NCI-H510A (cell line): Measurements from ENCODE around the gene KRTAP12-1.
"Not testable (repeated sequence)": the region's sequence is repeated elsewhere in the genome, so short reads cannot be mapped to it uniquely, and the experiment has no call there.

Experiments used
- DNase-seq: peaks from one replicate; lab custom pipeline; 2025; lab: John Stamatoyannopoulos, UW

KRTAP12-1 gene

DNA sequence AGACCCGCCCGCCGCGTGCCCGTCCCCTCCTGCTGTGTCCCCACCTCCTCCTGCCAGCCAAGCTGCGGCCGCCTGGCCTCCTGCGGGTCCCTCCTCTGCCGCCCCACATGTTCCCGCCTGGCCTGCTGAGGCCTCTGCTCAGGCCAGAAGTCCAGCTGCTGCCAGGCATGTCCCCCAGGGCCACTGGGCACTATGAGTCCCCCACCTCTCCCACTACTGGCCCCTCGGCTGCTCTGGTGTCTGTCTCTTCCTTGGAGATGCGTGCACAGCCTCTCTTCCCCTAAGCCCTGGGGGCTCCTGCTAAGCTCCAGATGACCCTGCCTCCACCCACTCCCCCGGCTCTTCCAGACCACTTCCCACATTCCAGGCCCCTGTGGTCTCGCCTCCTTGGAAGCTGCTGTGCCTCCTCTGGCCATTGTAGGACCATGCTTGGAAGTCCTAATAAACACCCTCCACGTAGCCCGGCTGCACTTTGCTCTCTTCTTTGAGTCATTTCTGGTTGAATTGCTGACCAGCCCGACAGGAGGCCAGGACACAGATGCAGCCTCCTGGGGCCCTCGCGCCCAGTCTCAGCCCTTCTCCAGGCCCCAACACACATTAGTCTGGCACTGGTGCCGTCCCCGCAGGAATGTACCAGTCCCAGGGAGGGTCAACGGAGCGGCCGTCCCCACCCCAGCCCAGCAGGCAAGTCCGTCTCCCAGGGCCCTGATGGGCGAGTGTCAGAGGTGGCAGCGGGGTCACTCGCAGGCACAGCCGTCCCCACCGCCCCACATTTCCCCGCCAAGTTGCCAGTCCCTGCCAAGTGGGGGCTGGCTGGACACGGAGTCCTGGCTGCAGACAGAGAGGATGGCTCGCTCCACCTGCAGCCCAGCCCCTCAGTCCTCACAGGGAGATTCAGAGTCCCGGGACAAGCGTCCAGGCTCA is 16.1 kb upstream of the KRTAP12-1 start:
- no peak for DNase-seq

DNA sequence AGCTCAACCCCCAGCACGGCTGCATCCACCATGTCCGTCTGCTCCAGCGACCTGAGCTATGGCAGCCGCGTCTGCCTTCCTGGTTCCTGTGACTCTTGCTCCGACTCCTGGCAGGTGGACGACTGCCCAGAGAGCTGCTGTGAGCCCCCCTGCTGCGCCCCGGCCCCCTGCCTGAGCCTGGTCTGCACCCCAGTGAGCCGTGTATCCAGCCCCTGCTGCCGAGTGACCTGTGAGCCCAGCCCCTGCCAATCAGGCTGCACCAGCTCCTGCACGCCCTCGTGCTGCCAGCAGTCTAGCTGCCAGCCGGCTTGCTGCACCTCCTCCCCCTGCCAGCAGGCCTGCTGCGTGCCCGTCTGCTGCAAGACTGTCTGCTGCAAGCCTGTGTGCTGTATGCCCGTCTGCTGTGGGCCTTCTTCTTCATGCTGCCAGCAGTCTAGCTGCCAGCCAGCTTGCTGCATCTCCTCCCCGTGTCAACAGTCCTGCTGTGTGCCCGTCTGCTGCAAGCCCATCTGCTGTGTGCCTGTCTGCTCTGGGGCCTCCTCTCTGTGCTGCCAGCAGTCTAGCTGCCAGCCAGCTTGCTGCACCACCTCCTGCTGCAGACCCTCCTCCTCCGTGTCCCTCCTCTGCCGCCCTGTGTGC is 15.3 kb upstream of the KRTAP12-1 start, which contains the start of gene KRTAP10-12:
TSS of gene KRTAP10-12 (plus strand) at position 1 of the 639 bp plus-strand sequence. CDS start at position 31, 30 bp downstream.
- DNase-seq, result not testable (repeated sequence)

DNA sequence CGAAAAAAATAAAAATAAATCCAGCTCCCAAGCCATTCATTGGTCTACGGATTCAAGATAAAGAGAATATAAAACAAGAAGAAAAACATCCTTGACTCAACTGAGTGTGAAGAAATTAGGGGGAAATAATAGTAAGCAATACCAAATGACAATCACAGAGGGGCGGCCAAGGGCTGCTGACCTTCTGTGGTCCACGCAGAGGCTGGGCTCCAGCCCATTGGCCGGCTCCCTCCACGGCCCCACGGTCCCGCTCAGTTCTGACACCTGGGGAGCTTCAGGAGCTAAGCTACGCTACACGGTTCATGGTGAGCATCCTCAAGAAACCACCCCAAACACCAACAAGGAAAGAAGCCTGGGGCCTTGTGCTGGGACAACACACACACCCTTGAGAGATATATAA is 14.6 kb upstream of the KRTAP12-1 start:
- no peak for DNase-seq

DNA sequence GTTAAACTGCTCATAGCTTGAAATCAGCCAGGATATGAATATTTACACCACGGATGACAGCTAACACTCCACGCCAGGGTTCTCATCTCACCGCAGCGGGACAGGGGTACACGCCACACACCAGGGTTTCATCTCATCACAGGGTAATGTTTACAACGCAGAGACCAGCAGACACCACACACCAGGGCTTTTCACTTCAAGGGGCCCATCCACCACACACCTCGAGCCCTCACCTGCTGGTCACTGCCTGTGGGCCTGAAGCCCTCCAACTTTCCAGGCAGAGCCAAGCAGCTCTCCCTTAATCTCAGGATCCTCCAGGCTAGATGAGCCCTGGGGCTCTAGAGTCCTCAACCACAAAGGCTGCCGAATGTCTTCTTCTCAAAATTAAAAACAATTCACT is 13.7 kb upstream of the KRTAP12-1 start:
- DNase-seq, result no peak

DNA sequence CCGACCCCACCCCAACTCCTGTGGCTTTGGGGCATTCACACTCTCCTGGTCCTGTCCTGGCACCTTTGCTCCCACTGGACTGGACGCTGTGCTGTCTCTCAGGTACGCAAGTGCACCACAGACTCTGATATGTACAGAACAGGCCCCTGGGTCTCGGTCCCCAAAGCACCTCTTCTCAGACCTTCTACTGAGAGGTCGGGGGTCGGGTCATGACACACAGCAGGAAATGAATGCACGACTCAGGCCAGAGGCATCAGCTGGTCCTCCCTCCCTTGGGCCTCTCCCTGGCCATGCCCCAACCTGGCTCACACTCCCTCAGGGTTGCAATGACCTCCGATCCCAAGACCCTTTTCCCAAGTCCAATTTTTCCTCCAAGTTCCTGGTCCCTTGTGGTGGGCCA is 13.2 kb upstream of the KRTAP12-1 start:
- no peak for DNase-seq

DNA sequence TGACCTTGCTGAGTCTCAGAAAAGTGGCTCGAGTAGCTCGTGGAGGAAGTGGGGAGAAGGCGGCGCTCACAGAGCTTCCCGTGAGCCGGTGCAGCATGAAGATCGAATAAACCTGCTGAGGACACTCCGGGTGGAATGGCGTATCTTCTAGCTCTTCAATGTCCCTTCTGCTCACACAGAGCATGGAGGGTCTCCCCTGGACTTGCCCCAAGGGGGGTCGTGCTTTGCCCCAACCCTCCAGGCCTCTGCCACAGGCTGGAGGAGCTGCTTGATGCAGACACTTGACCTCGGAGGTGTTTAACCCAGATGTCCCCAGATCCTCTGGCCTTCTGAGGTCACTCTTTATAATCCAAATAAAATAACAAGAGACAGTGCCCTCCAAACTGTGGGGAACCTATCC is 12.8 kb upstream of the KRTAP12-1 start:
- no peak for DNase-seq

DNA sequence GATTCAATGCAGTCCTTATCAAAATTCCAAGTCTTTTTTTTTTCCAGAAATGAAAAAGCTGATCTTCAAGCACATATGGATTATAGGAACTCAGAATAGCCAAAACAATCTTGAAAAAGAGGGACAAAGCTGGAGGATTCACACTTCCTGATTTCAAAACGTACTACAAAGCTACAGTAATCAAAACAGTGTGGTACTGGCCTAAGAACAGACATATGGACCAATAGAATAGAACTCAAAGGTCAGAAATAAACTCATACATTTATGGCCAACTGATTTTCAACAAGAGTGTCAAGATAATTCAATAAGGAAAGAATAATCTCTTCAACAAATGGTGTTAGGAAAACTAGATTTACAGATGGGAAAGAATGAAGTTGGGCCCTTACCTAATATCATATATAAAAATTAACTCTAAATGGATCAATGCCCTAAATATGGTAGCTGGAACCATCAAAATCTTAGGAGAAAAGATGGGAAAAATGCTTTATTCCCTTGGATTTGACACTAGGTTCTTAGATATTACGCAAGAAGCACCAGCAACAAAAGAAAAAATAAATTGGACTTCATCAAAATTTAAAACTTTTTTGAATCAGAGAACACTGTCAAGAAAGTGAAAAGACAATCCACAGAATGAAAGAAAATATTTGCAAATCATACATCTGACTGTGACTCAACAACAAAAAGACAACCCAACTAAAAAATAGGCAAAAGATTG is 11.0 kb upstream of the KRTAP12-1 start:
- no peak for DNase-seq

DNA sequence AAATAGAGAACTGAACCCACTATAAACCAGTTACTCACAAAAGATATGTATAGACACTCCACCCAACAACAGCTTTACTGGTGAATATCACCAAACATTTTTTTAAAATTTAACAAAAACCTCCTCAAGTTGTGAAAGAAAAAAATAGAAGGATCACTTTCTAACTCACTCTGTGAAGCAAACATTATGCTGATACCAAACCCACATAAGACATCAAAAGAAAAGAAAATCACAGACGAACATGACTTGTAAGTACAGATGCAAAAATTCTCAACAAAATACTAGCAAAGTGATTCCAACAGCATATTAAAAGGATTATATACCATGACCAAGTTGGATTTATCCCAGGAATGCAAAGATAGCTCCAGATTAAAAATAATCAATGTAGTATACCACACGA is 9.7 kb upstream of the KRTAP12-1 start:
- DNase-seq, result no peak

DNA sequence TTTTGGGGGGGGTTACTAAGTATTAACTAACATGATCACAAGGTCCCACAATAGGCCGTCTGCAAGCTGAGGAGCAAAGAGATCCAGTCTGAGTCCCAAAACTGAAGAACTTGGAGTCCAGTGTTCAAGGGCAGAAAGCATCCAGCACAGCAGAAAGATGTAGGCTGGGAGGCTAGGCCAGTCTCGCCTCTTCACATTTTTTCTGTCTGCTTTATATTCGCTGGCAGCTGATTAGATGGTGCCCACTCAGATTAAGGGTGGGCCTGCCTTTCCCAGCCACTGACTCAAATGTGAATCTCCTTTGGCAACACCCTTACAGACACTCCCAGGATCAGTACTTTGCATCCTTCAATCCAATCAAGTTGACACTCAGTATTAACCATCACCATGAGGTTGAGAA is 7.8 kb upstream of the KRTAP12-1 start:
- not testable (repeated sequence) for DNase-seq

DNA sequence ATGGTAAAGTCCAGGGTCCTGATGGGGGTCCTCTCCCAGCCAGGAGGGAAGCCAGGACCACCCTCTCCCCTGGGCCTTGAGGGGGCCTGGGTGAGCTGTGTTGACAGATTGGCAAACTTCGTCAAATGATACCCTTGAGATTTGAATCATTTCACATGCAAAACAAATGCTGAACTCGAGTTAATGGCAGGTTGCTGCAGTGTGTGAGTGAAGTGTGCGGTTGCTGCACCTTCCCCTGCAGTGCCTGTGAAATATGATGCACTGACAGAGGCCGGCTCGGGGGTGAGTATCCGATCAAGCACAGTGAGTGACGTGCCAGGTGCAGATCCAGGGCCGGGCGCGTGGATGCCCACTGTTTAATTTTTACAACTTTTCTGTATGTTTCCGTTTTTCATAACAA is 5.7 kb upstream of the KRTAP12-1 start:
- DNase-seq, result no peak

DNA sequence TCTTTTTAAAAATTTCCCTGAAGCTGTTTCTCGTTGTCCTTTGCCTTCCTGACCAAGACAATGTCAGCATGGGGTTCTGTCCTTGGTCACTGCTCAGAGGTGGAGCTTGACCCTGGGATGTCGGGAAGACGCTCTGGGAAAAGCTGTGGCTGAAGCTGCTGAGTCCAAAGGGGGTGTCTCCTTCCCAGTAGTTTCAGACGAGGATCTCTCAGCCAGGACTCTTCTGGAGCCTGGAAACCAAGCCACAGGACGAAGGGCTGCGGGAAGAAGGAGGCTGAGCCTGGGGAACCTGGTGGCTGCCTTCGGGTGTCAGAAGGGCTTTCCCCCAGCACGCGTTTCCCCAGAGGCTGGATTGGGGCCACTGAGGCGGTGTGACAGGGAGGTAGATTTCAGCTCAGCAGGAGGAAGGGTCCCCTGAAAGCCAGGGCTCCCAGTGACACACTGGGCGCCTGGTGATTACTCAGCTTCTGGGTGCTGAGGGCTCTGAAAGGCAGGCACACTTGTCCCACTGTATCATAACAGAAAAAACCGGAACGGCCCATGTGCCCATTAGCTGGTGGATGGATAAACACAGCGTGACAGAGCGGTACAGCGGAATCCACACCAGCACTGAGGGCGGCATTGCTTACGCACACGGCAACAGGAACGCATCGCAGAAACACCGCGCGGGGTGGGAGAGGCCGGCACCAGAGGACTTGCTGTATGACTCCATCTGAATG is 5.0 kb upstream of the KRTAP12-1 start:
- DNase-seq, result no peak

DNA sequence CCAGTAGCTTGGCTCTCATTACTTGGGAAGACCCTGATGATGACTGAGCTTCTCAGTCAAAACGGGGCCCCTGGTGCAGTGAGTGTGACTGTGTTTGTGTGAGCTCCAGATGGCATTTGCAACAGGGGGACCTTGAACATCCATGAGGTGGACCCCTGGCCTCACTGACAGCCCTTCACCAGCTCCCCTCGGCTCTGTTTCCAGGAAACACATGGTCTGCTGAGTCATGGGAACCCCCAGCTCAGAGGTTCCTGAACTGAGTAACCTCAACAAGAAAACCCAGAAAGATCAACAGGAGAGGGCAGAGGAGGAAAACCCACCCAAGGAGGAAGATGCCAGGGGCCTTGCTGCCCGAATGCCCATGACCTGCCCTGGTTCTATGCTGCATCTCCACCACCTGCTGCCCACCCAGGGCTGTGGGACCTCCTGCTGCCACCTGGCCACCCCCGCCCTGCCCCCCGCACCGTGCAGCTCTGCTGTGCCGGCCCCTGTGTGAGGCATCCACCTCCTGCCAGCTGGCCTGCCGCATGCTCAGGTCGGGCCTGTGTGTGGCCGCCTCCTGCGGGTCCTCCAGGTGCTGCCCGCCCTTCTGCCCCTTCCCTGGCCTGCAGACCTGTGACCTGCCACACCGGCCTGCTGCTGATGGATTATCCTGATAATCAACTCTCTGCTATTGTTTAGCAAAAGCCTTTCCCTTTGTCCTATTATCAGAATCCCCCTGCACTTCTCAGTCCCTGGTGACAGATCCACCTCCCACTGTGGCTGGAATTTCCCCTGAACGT is 4.2 kb upstream of the KRTAP12-1 start:
- DNase-seq, result no peak

DNA sequence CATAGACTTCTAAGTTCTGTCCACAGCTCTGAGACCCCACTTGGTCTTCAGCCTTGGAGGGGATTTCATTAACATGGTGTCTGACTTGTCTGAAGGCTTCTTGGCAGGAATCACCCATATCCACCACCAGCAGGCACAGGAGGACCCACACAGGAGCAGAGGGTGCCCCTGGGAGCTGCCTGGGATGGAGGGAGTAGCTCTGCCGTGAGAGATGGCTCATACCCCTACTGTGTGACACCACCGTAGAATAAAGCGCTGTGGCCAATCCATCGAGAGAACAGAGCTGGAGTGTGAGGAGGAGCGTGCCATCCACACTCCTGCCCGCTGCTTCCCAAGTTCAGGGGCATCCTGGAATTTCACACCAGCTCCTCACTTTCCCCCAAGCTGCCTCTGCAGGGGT is 3.1 kb upstream of the KRTAP12-1 start:
- not testable (repeated sequence) for DNase-seq

DNA sequence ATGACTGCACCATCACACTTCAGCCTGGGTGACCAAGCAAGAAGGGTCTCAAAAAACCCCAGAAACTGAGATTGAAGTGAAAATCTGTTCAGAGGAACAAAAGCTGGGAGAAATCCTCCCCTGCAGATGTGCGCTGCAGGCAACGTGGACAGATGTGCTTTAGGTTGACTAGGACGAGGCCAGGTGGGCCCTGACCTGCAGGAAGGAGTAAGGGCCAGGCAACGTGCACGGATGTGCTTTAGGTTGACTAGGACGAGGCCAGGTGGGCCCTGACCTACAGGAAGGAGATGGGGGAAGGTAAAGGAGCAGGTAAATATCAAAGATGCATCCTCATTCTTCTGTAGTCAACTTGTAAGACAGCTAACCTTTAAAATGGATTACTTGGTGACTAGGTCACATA is 2.5 kb upstream of the KRTAP12-1 start:
- no peak for DNase-seq

DNA sequence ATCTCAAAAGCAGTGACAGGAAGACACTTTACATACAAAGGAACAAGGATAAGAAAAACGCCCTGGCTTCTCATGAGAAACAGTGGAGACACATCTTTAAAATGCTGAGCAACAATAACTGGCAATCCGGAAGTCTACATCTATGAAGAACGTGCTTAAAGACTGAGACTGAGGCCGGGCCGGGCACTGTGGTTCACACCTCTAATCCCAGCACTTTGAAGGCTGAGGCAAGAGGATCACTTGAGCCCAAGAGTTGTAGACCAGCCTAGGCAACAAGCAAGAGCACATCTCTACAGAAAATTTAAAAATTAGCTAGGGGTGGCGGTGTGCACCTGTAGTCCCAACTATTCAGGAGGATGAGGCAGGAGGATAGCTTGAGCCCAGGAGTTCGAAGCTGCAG is 2.1 kb upstream of the KRTAP12-1 start:
- DNase-seq, result no peak

DNA sequence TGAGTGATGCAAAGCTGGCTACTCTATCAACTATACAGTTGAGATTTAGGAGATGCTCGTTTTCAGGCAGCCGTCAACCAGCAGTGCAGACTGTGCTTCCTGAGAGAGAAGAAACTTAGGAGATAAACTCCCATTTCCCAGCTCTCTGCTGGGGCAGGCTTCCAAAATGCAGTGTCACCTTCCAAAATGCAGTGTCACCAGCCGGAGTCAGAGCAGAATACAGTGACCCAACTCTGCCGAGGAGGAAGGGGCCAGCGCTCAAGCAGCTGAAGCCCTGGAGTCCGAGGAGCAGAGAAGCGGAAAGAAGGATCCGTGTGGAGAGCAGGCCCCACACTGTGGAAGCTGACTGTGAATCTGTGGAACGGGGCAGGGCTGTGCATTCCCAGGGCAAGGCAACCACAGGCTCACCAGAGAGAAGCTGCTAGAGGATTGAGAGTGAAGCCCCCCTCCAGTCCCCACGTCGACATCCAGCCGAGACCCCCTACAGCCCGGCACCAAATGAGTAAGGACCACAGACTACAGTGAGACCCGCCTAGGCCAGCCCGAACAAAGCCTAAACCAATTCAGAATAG is 703 bp upstream of the KRTAP12-1 start:
- no peak for DNase-seq

DNA sequence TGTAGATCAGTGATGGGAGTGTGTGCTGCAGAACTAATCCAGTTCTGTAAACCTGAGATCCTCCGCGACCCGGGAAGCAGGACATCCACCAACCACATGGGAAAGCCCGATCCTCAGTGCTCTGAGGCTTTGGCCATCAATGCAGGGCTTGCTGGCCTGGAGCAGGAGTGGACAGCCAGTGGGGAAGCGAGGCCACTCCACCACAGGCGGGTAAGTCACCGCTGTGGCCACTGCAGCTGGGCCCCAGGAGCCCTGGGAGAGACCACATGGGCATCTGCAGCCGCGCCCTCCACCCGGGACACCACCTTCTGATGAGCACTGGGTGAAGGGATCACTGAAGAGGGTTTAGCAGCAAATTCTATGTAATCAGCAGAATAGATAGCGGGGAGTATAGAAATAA is 811 bp downstream of the KRTAP12-1 start:
- DNase-seq, result no peak

DNA sequence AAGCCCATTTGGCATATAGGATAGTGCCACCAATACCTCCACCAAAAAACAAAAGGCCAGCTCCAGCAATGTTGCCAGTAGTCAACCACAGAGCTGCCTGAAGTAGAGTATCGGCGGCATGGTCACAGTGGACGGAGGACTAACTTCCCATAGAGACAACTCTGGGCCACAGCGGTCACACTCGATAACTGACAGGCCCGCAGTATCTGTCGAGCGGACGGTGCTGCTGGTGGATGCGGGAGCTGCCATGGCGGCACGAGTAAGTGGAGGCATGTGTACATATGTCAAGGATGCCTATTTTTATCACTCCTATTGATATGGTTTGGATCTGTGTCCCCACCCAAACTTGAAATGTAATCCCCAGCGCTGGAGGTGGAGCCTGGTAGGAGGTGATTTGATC is 4.1 kb downstream of the KRTAP12-1 start:
- no peak for DNase-seq

DNA sequence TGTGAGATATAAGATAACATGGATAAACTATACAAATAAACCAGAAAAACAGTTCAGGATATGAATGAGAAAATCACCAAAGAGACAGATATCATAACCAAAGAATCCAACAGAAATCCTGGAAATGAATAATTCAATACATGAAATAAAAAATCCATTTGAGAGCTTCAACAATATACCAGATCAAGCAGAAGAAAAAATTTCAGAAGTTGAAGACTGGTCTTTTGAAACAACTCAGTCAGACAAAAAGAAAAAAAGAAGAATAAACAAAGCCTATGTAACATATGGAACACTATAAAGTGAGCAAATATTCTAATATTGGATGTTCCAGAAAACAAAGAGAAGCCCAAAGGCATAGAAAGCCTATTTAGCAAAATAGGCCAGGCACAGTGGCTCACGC is 10.1 kb downstream of the KRTAP12-1 start:
- no peak for DNase-seq

DNA sequence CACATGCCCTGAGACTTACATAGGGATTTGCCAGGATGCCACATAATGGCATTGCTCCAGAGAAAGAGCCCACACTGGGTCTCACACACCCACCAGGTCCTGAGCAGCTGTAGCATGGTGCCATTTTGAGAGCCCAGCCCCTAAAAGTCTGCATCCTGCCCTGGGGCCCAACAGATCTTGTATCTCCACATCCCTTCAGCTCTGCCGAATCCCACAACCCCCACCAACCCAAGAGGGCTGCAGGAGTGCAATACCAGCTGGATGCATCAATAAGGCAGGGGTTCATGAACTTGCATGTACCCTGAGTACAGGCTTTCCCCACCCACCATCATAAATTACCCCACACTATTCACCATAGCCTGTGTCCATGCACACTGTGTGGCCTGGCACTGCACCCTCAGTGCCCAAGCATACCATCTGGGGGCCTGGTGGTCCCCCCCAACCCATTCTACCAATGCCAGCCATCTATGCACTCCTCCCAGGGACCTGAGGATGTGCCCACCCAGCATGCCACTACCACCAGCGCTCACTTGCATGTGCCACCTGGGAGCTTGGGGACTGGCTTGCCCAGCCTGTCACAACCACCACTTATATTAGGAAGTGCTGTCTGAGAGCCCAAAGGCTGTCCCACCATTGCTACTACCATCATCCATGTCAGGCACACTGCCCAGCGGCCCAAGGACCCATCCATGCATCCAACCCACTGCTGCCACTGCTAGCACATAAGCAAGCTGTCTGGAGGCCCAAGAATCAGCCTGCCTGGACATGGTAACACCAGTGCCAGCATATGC is 11.1 kb downstream of the KRTAP12-1 start:
- DNase-seq, result no peak
